OCI-LY3 (cell line): Measurements from ENCODE around the gene ACMSD.
"Not testable (repeated sequence)": the region's sequence is repeated elsewhere in the genome, so short reads cannot be mapped to it uniquely, and the experiment has no call there.

Experiments used
- H2AFZ ChIP-seq: fragments of 200-600, 300-600 bp; shearing (Covaris generic); 2 replicates; pipeline ENCODE4 v1.6.0; 2014; ENCODE audit warnings: antibody characterized with exemption, low read depth, low read length
- H3K27ac ChIP-seq: fragments of 200-600, 300-600 bp; sonication (generic); 2 replicates; pipeline ENCODE4 v1.5.1; 2014; ENCODE audit warnings: mild to moderate bottlenecking, low read length, moderate library complexity, mixed read lengths
- H3K27me3 ChIP-seq: fragments of 200-600, 300-600 bp; sonication (generic); 2 replicates; pipeline ENCODE4 v1.6.1; 2014; ENCODE audit warnings: low read depth, low read length, mixed read lengths
- H3K36me3 ChIP-seq: fragments of 200-600, 300-600 bp; sonication (generic); replicated peaks from 2 replicates; pipeline ENCODE3; 2014; ENCODE audit warnings: low read depth, low read length, mixed read lengths
- H3K4me1 ChIP-seq: fragments of 300-600, 200-600 bp; sonication (generic); 2 replicates; pipeline ENCODE4 v1.6.1; 2014; ENCODE audit warnings: low read length, mixed read lengths
- H3K4me2 ChIP-seq: fragments of 200-600, 300-600 bp; sonication (generic); 2 replicates; pipeline ENCODE4 v1.6.1; 2014; ENCODE audit warnings: low read length, mixed read lengths
- H3K4me3 ChIP-seq: fragments of 300-600, 200-600 bp; sonication (generic); 2 replicates; pipeline ENCODE4 v1.5.1; 2014; ENCODE audit warnings: antibody characterized with exemption, mild to moderate bottlenecking, low read length, moderate library complexity
- H3K79me2 ChIP-seq: fragments of 300-600, 200-600 bp; shearing (Covaris generic); 2 replicates; pipeline ENCODE4 v1.6.1; 2014; ENCODE audit warnings: mild to moderate bottlenecking, low read length, mixed read lengths
- H3K9ac ChIP-seq: fragments of 300-600, 200-600 bp; shearing (Covaris generic); 2 replicates; pipeline ENCODE4 v1.6.0; 2014; ENCODE audit warnings: mild to moderate bottlenecking, low read length, moderate library complexity
- H3K9me3 ChIP-seq: fragments of 200-600, 300-600 bp; shearing (Covaris generic); 2 replicates; pipeline ENCODE4 v1.6.1; 2014; ENCODE audit warnings: low read length, mixed read lengths; ENCODE audit not compliant: insufficient read depth
- H4K20me1 ChIP-seq: fragments of 200-600, 300-600 bp; sonication (generic); 2 replicates; pipeline ENCODE4 v1.6.1; 2016; ENCODE audit warnings: low read length, mixed read lengths; ENCODE audit not compliant: insufficient read depth
- CTCF ChIP-seq: fragments of 200-600, 300-600 bp; sonication (generic); IDR thresholded peaks from 2 replicates; pipeline ENCODE4 v1.5.1; 2014; ENCODE audit warnings: antibody characterized with exemption, low read length, low read depth
- EZH2phosphoT487 ChIP-seq: fragments of 200-600 bp; shearing (Covaris generic); IDR thresholded peaks from 2 replicates; pipeline ENCODE4 v1.6.1; 2018; ENCODE audit warnings: antibody characterized with exemption, mixed run types, low read depth

The ACMSD gene

GRCh38 chr2:134846213-134846612, 7.8 kb downstream of the ACMSD start:
- H3K9ac ChIP-seq = no peak overlapping the region
- H3K27me3 ChIP-seq = no peaks in the 10 kb centered on the region
- no peaks in the 10 kb centered on the region for H3K79me2 ChIP-seq
- TF ChIP-seq EZH2phosphoT487 (no peak), CTCF (no peak)
- H3K4me3 ChIP-seq = no peak overlapping the region
- no peaks in the 10 kb centered on the region for H3K4me1 ChIP-seq
- no peak overlapping the region for H3K27ac ChIP-seq
- H3K36me3 ChIP-seq = no peaks in the 10 kb centered on the region
- no peaks in the 10 kb centered on the region for H3K9me3 ChIP-seq
- no peak overlapping the region for H2AFZ ChIP-seq
- H4K20me1 ChIP-seq = no peaks in the 10 kb centered on the region
- H3K4me2 ChIP-seq = no peak overlapping the region

DNA sequence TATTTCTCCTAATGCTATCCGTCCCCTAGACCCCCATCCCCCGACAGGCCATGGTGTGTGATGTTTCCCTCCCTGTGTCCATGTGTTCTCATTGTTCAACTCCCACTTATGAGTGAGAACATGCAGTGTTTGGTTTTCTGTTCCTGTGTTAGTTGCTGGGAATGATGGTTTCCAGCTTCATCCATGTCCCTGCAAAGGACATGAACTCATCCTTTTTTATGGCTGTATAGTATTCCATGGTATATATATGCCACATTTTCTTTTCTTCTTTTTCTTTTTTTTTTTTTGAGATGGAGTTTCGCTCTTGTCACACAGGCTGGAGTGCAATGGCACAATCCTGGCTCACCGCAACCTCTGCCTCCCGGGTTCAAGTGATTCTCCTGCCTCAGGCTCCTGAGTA, 9.2 kb downstream of the ACMSD start:
- H3K9me3 ChIP-seq, H3K4me3 ChIP-seq, H3K79me2 ChIP-seq, H3K9ac ChIP-seq, H3K4me1 ChIP-seq, H3K4me2 ChIP-seq, H4K20me1 ChIP-seq, H3K27me3 ChIP-seq, H3K36me3 ChIP-seq, H2AFZ ChIP-seq, H3K27ac ChIP-seq: not testable (repeated sequence)

- no peaks in the 10 kb centered on the region for H3K9me3 ChIP-seq
- H3K27me3 ChIP-seq = no peaks in the 10 kb centered on the region
- H3K4me3 ChIP-seq = no peak overlapping the region
- no peaks in the 10 kb centered on the region for H3K79me2 ChIP-seq
- no peak overlapping the region for H3K9ac ChIP-seq
- H2AFZ ChIP-seq = no peak overlapping the region
- TF ChIP-seq CTCF (no peak), EZH2phosphoT487 (no peak)
- no peaks in the 10 kb centered on the region for H3K36me3 ChIP-seq
- no peaks in the 10 kb centered on the region for H3K4me1 ChIP-seq
- no peak overlapping the region for H3K27ac ChIP-seq
- H4K20me1 ChIP-seq = no peaks in the 10 kb centered on the region
- no peak overlapping the region for H3K4me2 ChIP-seq
Observed at GRCh38 chr2:134852518-134852917, 14.1 kb downstream of the ACMSD start.

DNA sequence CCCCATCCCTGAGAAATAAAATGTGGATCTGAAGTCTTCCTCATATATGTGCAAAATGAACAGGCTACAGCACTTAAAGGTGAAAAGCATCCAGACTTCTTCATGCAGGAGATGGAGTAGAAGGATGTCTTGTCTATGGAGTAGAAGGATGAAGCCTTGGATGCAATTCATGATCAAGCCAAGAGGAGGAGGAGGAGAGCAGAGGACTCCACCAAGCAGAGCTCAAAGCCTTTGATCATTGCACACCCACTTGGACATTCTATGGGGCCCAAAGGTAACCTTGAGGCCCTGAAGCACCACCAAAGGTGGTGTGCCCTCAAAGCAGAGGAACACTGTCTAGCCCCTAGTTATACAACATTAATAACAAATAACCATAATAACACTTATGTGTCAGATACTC, 17.3 kb downstream of the ACMSD start:
- H3K9ac ChIP-seq = no peak overlapping the region
- no peaks in the 10 kb centered on the region for H3K79me2 ChIP-seq
- no peak overlapping the region for H3K4me3 ChIP-seq
- no peaks in the 10 kb centered on the region for H3K36me3 ChIP-seq
- no peak overlapping the region for H2AFZ ChIP-seq
- no peaks in the 10 kb centered on the region for H3K27me3 ChIP-seq
- H3K4me2 ChIP-seq = no peak overlapping the region
- H3K9me3 ChIP-seq = no peaks in the 10 kb centered on the region
- TF ChIP-seq EZH2phosphoT487 = no peak
- TF ChIP-seq CTCF = no peak
- no peaks in the 10 kb centered on the region for H4K20me1 ChIP-seq
- H3K27ac ChIP-seq = no peak overlapping the region
- H3K4me1 ChIP-seq = no peaks in the 10 kb centered on the region

DNA sequence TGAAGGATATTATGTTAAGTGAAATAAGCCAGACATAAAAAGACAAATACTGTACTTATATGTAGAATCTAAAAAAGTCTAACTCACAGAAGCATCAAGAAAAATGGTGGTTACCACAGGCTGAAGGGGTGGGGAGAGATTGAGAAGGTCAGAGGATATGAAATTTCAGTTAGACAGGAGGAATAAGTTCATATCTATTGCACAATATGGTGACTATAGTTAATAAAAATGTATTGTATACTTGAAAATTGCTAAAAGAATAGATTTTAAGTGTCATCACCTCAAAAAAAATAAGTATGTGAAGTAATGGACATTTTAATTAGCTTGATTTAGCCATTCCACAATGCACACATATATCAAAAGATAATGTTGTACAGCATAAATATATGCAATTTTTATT, 19.8 kb downstream of the ACMSD start:
- no peak overlapping the region for H2AFZ ChIP-seq
- no peak overlapping the region for H3K9ac ChIP-seq
- no peak for TF ChIP-seq CTCF
- no peak for TF ChIP-seq EZH2phosphoT487
- H3K4me1 ChIP-seq = no peaks in the 10 kb centered on the region
- H3K36me3 ChIP-seq = no peaks in the 10 kb centered on the region
- H3K27me3 ChIP-seq = no peaks in the 10 kb centered on the region
- H4K20me1 ChIP-seq = no peaks in the 10 kb centered on the region
- no peak overlapping the region for H3K4me2 ChIP-seq
- H3K4me3 ChIP-seq = no peak overlapping the region
- H3K79me2 ChIP-seq = no peaks in the 10 kb centered on the region
- no peak overlapping the region for H3K27ac ChIP-seq
- H3K9me3 ChIP-seq = no peaks in the 10 kb centered on the region
